ENCODE results near the gene CMTM8.
"Not testable (repeated sequence)": the region's sequence is repeated elsewhere in the genome, so short reads cannot be mapped to it uniquely, and the experiment has no call there.

The CMTM8 gene

GRCh38 chr3:32238453-32239306 is at the start of gene CMTM8:
CMTM8 (plus strand) TSS chr3:32238680; CDS start chr3:32238973, 293 bp downstream.
- DNase-seq (ENCODE audit: low read depth in 2 of 2) = peak; percentile 10 to 27

GRCh38 chr3:32189693-32190092 is 48.8 kb upstream of the CMTM8 start:
- no peak for DNase-seq (ENCODE audit: low read depth in 2 of 2)

GRCh38 chr3:32190556-32190955 is 47.9 kb upstream of the CMTM8 start:
- not testable (repeated sequence) for DNase-seq (ENCODE audit: low read depth in 2 of 2)

GRCh38 chr3:32193101-32193500 is 45.4 kb upstream of the CMTM8 start:
- DNase-seq (ENCODE audit: low read depth in 2 of 2) = no peak

- no peak for DNase-seq (ENCODE audit: low read depth in 2 of 2)
These were observed 43.8 kb upstream of the CMTM8 start for GRCh38 chr3:32194653-32195052.

GRCh38 chr3:32195995-32196540 is 42.4 kb upstream of the CMTM8 start:
- no peak for DNase-seq (ENCODE audit: low read depth in 2 of 2)

- DNase-seq (ENCODE audit: low read depth in 2 of 2) = no peak
These were observed 40.5 kb upstream of the CMTM8 start for GRCh38 chr3:32197991-32198390.

- DNase-seq (ENCODE audit: low read depth in 2 of 2) = no peak
These were observed 39.8 kb upstream of the CMTM8 start for GRCh38 chr3:32198714-32199113.

- no peak for DNase-seq (ENCODE audit: low read depth in 2 of 2)
These were observed 38.0 kb upstream of the CMTM8 start for GRCh38 chr3:32200490-32200889.

GRCh38 chr3:32200992-32201758 is 37.3 kb upstream of the CMTM8 start:
- DNase-seq (ENCODE audit: low read depth in 2 of 2) = no peak

GRCh38 chr3:32202496-32202895 is 36.0 kb upstream of the CMTM8 start:
- no peak for DNase-seq (ENCODE audit: low read depth in 2 of 2)

GRCh38 chr3:32203854-32204253 is 34.6 kb upstream of the CMTM8 start:
- DNase-seq (ENCODE audit: low read depth in 2 of 2) = no peak

GRCh38 chr3:32208447-32208846 is 30.0 kb upstream of the CMTM8 start:
- no peak for DNase-seq (ENCODE audit: low read depth in 2 of 2)

- DNase-seq (ENCODE audit: low read depth in 2 of 2) = no peak
These were observed 23.3 kb upstream of the CMTM8 start for GRCh38 chr3:32215185-32215584.

GRCh38 chr3:32216172-32216783 is 22.2 kb upstream of the CMTM8 start:
- DNase-seq (ENCODE audit: low read depth in 2 of 2) = no peak

- DNase-seq (ENCODE audit: low read depth in 2 of 2) = no peak
These were observed 21.1 kb upstream of the CMTM8 start for GRCh38 chr3:32217339-32217738.

- no peak for DNase-seq (ENCODE audit: low read depth in 2 of 2)
These were observed 18.9 kb upstream of the CMTM8 start for GRCh38 chr3:32219537-32219936.

GRCh38 chr3:32220006-32220405 is 18.5 kb upstream of the CMTM8 start:
- DNase-seq (ENCODE audit: low read depth in 2 of 2) = no peak

- no peak for DNase-seq (ENCODE audit: low read depth in 2 of 2)
These were observed 15.5 kb upstream of the CMTM8 start for GRCh38 chr3:32222950-32223349.

- DNase-seq (ENCODE audit: low read depth in 2 of 2) = no peak
These were observed 14.4 kb upstream of the CMTM8 start for GRCh38 chr3:32224016-32224516.

GRCh38 chr3:32226875-32227500 is 11.5 kb upstream of the CMTM8 start:
- no peak for DNase-seq (ENCODE audit: low read depth in 2 of 2)

GRCh38 chr3:32228743-32229142 is 9.7 kb upstream of the CMTM8 start:
- not testable (repeated sequence) for DNase-seq (ENCODE audit: low read depth in 2 of 2)

All from stimulated activated CD8-positive, alpha-beta memory T cell treated with anti-CD3 and anti-CD28 coated beads, Interleukin-7, amount 100 ng/mL, for 1 hour (primary cell).